PFSK-1 (cell line): ENCODE data around the gene TP53AIP1.

Experiments used
- FOXP2 ChIP-seq: optimal IDR thresholded peaks from 2 replicates; pipeline ENCODE3; 2011; ENCODE audit warnings: borderline replicate concordance, control low read depth, inconsistent platforms; ENCODE audit not compliant: insufficient read depth; ENCODE audit errors: extremely low read length, extremely low read depth
- POLR2AphosphoS5 ChIP-seq: IDR thresholded peaks from 2 replicates; pipeline ENCODE4 v1.6.1; 2012; ENCODE audit warnings: low read depth, mild to moderate bottlenecking, control low read depth, low read length, moderate library complexity
- SIN3A ChIP-seq: IDR thresholded peaks from 2 replicates; pipeline ENCODE4 v1.6.1; 2012; ENCODE audit warnings: mild to moderate bottlenecking, low read length, moderate library complexity, borderline replicate concordance; ENCODE audit not compliant: insufficient read depth
- TAF1 ChIP-seq: IDR thresholded peaks from 2 replicates; pipeline ENCODE4 v1.6.1; 2012; ENCODE audit warnings: low read length, control low read depth, borderline replicate concordance; ENCODE audit not compliant: insufficient read depth
- TF ChIP-seq, protein P1 (sequence below), 2 experiments: IDR thresholded peaks; 2 replicates each; pipeline versions ENCODE4 v1.6.1 to v1.8.0; 2011 to 2012; ENCODE audit warnings: low read depth in 2 of 2, low read length in 2 of 2, control low read depth in 1 of 2, inconsistent platforms in 1 of 2, mild to moderate bottlenecking in 1 of 2, moderate library complexity in 1 of 2; ENCODE audit not compliant: insufficient read depth in 1 of 2

TP53AIP1 gene

DNA sequence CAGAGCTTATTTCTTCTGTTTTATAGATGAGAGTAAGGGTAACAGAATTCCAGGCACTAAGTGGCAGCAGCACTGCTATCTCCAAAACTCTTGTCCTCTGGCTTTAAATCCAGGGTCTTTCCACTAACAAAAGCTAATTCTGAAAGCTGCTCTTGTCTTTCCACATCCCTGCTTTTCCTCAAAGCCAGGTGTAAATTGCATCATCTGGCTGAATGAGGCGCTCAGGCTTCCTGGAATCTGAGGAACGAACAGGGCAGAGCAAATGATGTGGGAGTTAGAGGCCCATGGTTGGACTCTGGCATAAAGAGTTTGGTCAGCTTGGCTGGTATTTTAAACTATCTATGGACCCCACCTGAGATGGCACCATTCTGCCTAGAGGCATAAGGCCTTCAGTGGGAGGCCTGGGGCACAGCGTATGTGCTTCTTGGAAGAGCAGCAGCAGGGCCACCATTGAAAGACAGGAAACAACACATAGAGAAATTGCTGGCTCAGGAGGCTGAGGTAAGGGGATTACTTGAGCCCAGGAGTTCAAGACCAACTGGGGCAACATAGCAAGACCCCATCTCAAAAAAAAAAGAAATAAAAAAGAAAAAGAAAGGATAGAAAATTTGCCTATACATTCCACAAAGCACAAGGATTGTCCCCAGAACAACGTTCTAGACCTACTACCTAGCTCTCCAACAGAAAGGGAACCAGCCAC is 49.7 kb downstream of the TP53AIP1 start:
- TF ChIP-seq, protein P1, sequence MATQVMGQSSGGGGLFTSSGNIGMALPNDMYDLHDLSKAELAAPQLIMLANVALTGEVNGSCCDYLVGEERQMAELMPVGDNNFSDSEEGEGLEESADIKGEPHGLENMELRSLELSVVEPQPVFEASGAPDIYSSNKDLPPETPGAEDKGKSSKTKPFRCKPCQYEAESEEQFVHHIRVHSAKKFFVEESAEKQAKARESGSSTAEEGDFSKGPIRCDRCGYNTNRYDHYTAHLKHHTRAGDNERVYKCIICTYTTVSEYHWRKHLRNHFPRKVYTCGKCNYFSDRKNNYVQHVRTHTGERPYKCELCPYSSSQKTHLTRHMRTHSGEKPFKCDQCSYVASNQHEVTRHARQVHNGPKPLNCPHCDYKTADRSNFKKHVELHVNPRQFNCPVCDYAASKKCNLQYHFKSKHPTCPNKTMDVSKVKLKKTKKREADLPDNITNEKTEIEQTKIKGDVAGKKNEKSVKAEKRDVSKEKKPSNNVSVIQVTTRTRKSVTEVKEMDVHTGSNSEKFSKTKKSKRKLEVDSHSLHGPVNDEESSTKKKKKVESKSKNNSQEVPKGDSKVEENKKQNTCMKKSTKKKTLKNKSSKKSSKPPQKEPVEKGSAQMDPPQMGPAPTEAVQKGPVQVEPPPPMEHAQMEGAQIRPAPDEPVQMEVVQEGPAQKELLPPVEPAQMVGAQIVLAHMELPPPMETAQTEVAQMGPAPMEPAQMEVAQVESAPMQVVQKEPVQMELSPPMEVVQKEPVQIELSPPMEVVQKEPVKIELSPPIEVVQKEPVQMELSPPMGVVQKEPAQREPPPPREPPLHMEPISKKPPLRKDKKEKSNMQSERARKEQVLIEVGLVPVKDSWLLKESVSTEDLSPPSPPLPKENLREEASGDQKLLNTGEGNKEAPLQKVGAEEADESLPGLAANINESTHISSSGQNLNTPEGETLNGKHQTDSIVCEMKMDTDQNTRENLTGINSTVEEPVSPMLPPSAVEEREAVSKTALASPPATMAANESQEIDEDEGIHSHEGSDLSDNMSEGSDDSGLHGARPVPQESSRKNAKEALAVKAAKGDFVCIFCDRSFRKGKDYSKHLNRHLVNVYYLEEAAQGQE (IDR thresholded peaks at IDR 0.05; ENCODE audit: insufficient read depth in 1 of 2, low read depth in 2 of 2, low read length in 2 of 2): no peak
- TF ChIP-seq SIN3A (no peak), POLR2AphosphoS5 (no peak), FOXP2 (no peak), TAF1 (no peak)

DNA sequence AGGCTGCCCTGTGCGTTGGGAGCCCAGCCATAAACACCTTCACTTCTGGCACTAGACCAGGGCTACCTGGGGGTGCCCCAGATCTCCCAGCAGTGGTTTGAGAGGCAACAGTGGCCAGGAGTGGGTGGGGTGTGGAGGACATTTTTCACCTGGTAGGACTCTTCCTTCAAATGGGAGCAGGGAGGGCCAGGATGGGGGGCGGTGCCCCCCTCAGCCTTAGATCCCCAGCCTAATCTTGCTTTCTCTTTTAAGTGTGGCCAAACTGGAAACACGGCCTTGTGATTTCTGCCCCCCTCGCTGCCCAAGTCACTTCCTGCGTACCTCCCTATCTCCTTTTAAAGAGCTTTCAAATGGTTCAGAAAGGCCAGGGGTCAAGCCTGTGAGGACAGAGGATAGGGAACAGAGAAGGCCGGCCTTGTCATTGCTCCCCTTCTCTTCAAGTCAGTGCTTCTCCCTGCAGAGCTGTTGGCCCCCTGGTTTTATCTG is 50.7 kb downstream of the TP53AIP1 start:
- TF ChIP-seq POLR2AphosphoS5: no peak
- TF ChIP-seq, protein P1 (IDR thresholded peaks at IDR 0.05; ENCODE audit: insufficient read depth in 1 of 2, low read depth in 2 of 2, low read length in 2 of 2): no peak
- no peak for TF ChIP-seq FOXP2
- no peak for TF ChIP-seq SIN3A
- TF ChIP-seq TAF1: no peak

DNA sequence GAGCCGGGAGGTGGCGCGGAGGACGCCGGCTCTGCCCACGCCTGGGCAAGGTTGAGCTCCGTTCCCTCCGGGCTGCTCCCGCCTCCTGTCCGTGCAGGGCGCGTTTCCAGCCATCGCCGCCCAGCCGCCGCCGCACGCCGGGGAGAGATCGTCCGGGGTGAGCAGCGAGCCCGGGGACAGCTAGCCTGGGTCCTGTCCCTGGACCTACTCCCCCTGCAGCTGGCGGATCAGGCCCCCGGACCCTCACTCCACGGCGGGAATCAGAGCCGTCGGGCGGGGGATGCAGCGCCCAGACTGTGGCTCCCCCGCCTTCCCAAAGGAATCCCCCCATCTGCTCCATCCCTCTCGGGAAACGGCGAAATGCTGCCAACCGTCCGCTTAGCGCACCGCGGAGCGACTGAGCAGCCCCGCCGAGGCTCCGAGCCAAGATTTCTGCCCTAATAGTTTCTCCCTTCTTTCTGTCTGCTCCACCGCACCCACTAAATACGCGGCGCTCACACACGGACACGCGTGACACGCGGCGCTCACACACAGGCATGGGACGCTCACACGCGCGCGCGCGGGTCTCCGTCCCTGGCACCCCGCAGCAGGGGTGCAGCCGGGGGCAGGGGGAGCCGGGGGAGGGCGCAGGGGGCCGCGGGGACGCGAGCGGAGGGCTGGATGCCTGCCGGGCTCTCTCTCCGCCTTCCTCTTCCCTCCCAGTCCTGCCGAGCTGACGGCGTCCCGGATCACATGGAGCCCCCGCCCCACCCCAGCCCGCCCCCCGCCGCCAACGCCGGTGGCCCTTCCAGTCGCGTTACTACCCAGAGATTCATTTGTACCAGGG is 51.9 kb downstream of the TP53AIP1 start, which contains the start of gene KCNJ5:
KCNJ5 (plus strand) TSS at position 814 of the 826 bp plus-strand sequence. CDS start 19,918 bp downstream, outside the sequence.
- TF ChIP-seq SIN3A (no peak), FOXP2 (no peak), POLR2AphosphoS5 (no peak), TAF1 (no peak)
- TF ChIP-seq, protein P1 (IDR thresholded peaks at IDR 0.05; ENCODE audit: insufficient read depth in 1 of 2, low read depth in 2 of 2, low read length in 2 of 2): no peak

DNA sequence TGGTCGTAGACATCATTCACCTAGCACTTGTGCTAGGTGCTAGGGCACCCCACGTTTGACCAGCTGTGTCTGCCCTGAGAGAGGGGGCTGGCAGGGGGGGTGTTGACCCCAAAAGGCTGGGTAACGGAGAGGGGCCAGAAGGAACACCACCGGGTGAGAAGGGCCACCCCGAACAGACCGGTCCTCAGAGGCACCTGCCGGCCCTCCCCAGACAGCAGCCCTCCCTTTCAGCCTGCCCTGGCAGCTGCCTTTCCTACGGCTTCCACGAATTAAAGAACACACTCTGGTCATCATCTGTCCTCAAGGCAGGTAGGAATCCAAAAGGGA is 52.5 kb downstream of the TP53AIP1 start:
- TF ChIP-seq, protein P1 (IDR thresholded peaks at IDR 0.05; ENCODE audit: insufficient read depth in 1 of 2, low read depth in 2 of 2, low read length in 2 of 2): no peak
